A549 (cell line): ENCODE measurements around the gene YBX2.

ENCODE experiments used
- CHD2 ChIP-seq: fragments of 150-350 bp; IDR thresholded peaks from 2 replicates; pipeline ENCODE4 v1.6.1; 2014; ENCODE audit warnings: low read length; ENCODE audit not compliant: partially characterized antibody
- CTCF ChIP-seq: fragments of >200 bp; sonication (Bioruptor Twin); formaldehyde crosslinking; IDR thresholded peaks from 3 replicates; pipeline ENCODE4 v1.5.1; 2016
- HOXB13 ChIP-seq: fragments of 250-450 bp; sonication (Bioruptor Pico); IDR thresholded peaks from 2 replicates; pipeline ENCODE4 v1.5.0; 2020; ENCODE audit warnings: low read depth, mild to moderate bottlenecking, moderate library complexity
- KDM5A ChIP-seq: fragments of 200-600 bp; sonication (generic); IDR thresholded peaks from 2 replicates; pipeline ENCODE4 v1.6.1; 2016; ENCODE audit warnings: antibody characterized with exemption, mild to moderate bottlenecking
- MYC ChIP-seq: IDR thresholded peaks from 2 replicates; pipeline ENCODE4 v1.6.1; 2012; ENCODE audit warnings: mild to moderate bottlenecking, inconsistent platforms, low read length, improper control_type of control experiment, borderline replicate concordance
- POLR2A ChIP-seq: IDR thresholded peaks from 2 replicates; pipeline ENCODE4 v1.6.1; 2012; ENCODE audit warnings: mild to moderate bottlenecking, low read length
- RAD21 ChIP-seq, 2 experiments: fragments of >200 bp in 1 of 2; sonication (Bioruptor Twin) in 1 of 2; formaldehyde crosslinking in 1 of 2; IDR thresholded peaks in 1 of 2; conservative IDR thresholded peaks in 1 of 2; 2 replicates in 1 of 2; 3 replicates in 1 of 2; pipeline ENCODE4 v1.6.1; 2012 to 2018; ENCODE audit warnings: inconsistent platforms in 1 of 2
- REST ChIP-seq: fragments of 200-600 bp; sonication (generic); IDR thresholded peaks from 2 replicates; pipeline ENCODE4 v1.6.1; 2016; ENCODE audit warnings: antibody characterized with exemption, mild to moderate bottlenecking, moderate library complexity
- TP53 ChIP-seq: fragments of 250-450 bp; sonication (Bioruptor Pico); IDR thresholded peaks from 2 replicates; pipeline ENCODE4 v1.5.0; 2021; ENCODE audit warnings: mild to moderate bottlenecking, moderate library complexity

- TF ChIP-seq POLR2A: no peak
- no peak for TF ChIP-seq CTCF
- no peak for TF ChIP-seq CHD2
- TF ChIP-seq RAD21 (conservative IDR thresholded peaks at IDR 0.05 in 1 of 2, IDR thresholded peaks at IDR 0.05 in 1 of 2): no peak
- TF ChIP-seq REST: no peak
- TF ChIP-seq MYC: no peak
- no peak for TF ChIP-seq HOXB13
- TF ChIP-seq TP53 (CRISPR knock-in tag): no peak
- TF ChIP-seq KDM5A: no peak
Observed at GRCh38 chr17:7290166-7290565, 4.3 kb downstream of the YBX2 start.
